ENCODE results near the gene GTF2H4.
"Not testable (repeated sequence)": the region's sequence is repeated elsewhere in the genome, so short reads cannot be mapped to it uniquely, and the experiment has no call there.

The GTF2H4 gene

DNA sequence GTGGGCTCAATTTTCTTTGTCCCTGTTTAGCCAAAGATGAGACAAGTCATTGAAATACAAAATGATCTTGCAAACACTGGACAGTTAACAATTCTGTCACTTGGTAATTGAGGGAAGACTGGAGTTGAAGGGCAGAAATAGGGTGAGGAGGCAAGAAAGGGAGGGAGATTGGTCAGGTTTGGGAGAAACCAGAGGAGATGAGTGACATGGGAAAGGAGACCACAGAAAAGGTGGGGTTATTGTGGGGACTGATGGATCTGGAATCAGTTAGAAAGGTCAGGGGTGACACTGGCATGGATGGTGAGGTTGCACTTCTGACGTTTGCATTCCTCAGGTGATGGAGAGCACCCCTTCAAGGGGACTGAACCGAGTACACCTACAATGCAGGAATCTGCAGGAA lies 693 bp downstream of the GTF2H4 start:
- DNase-seq (ENCODE audit: low read depth): no peak
- peak overlapping the region; percentile 97 for H3K4me3 ChIP-seq (ENCODE audit: low read length)
- TF ChIP-seq, protein P1, sequence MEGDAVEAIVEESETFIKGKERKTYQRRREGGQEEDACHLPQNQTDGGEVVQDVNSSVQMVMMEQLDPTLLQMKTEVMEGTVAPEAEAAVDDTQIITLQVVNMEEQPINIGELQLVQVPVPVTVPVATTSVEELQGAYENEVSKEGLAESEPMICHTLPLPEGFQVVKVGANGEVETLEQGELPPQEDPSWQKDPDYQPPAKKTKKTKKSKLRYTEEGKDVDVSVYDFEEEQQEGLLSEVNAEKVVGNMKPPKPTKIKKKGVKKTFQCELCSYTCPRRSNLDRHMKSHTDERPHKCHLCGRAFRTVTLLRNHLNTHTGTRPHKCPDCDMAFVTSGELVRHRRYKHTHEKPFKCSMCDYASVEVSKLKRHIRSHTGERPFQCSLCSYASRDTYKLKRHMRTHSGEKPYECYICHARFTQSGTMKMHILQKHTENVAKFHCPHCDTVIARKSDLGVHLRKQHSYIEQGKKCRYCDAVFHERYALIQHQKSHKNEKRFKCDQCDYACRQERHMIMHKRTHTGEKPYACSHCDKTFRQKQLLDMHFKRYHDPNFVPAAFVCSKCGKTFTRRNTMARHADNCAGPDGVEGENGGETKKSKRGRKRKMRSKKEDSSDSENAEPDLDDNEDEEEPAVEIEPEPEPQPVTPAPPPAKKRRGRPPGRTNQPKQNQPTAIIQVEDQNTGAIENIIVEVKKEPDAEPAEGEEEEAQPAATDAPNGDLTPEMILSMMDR (IDR thresholded peaks at IDR 0.05; ENCODE audit: insufficient read depth, low read depth, low read length, missing control alignments): no peak

- not testable (repeated sequence) for H3K4me3 ChIP-seq (ENCODE audit: low read length); DNase-seq (ENCODE audit: low read depth)
Measured at GRCh38 chr6:30910473-30910872, 2.5 kb downstream of the GTF2H4 start.

DNA sequence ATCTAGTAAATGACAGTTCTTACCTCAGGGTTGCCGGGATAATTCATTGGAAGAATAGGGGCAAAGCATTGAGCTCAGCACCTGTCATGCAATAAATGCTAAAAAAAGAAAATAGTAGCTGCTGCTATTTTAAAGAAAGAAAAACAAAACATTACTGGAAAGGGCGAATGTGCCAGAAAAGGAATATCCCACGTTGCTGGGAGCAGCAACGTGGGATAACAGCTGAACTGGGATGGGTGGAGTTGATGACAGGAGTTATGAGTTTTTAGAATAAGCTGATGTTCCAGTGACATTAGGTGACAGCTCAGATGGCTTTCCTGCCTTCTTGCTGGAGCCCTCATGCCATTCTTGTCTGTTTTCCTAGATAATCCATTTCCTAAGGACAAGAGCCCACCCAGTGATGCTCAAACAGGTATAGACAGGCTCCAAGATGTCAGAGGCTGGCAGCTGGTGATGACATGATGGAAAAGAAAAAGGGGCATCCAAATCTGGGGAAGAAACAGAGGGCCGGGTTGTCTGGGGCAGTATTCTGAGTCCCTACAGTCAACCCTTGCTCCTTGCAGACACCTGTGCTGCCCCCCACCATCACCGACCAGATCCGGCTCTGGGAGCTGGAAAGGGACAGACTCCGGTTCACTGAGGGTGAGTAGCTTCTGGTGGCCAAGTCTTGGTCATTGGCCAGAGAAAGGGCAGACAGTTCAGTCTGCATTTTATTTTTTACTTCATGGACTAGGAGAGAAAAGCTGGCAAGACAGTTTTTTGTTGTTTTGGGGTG lies 4.9 kb downstream of the GTF2H4 start:
- TF ChIP-seq, protein P1 (IDR thresholded peaks at IDR 0.05; ENCODE audit: insufficient read depth, low read depth, low read length, missing control alignments): no peak
- H3K4me3 ChIP-seq (ENCODE audit: low read length): no peak overlapping the region
- DNase-seq (ENCODE audit: low read depth): no peak

DNA sequence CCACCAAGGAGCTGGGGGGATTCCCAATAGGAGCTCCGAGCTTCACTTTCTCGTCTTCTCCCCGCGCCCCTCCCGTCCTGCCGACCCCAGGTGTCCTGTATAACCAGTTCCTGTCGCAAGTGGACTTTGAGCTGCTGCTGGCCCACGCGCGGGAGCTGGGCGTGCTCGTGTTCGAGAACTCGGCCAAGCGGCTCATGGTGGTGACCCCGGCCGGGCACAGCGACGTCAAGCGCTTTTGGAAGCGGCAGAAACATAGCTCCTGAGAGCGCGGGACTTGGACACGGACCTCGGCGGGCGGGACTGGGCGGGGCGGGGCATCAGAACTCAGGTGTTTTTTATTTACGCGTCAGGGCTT lies 5.7 kb downstream of the GTF2H4 start:
- TF ChIP-seq, protein P1 (IDR thresholded peaks at IDR 0.05; ENCODE audit: insufficient read depth, low read depth, low read length, missing control alignments): no peak
- DNase-seq (ENCODE audit: low read depth): no peak
- peak overlapping the region; percentile 29 for H3K4me3 ChIP-seq (ENCODE audit: low read length)

DNA sequence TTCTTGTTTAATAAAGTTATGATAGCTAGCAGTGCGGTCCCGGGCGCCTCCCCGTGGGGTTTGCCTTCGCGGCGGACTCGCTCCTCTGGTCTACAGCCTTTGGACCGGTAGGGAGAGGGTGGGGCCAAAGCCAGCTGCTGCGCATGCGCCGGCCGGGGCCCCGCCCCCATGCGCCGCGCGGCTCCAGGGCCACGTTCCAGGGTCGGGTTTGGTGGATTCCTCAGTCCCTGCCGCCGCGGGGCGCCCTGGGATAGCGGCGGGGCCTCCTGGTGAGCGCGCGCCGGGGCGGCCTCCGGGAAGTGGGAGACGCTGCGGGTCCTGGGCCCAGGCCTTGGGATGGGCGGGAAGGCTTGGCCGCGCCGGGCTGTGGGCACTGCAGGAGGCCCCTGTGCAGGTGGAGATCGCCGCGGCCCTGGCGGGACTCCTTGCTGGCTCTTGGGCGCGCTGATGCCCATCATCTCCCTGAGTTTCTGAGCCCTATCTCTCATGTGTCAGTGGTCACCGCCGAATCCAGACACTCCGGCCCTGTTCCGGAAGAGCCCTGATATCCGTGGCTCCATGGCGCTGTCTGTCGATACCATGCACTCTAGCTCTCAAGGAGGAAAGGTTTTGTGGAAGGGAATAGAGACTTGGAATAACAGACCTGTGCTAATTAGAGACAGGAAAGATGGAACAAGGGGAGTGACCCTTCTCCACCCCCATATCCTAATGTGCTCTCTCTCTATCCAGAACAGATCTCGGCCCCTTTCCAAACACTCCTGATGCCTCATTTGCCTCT lies 6.3 kb downstream of the GTF2H4 start, which contains the start of gene VARS2:
VARS2 (plus strand) TSS at position 163 of the 778 bp plus-strand sequence; CDS start at position 762, 599 bp downstream.
- peak within 1 kb of the TSS; percentile 48 for H3K4me3 ChIP-seq (ENCODE audit: low read length)
- peak; percentile 94 for DNase-seq (ENCODE audit: low read depth)
- TF ChIP-seq, protein P1 (IDR thresholded peaks at IDR 0.05; ENCODE audit: insufficient read depth, low read depth, low read length, missing control alignments): peak; percentile 53

- TF ChIP-seq, protein P1 (IDR thresholded peaks at IDR 0.05; ENCODE audit: insufficient read depth, low read depth, low read length, missing control alignments): no peak
- H3K4me3 ChIP-seq (ENCODE audit: low read length): peak overlapping the region; percentile 48
- no peak for DNase-seq (ENCODE audit: low read depth)
Measured at GRCh38 chr6:30914854-30915590, 7.0 kb downstream of the GTF2H4 start.

- TF ChIP-seq, protein P1 (IDR thresholded peaks at IDR 0.05; ENCODE audit: insufficient read depth, low read depth, low read length, missing control alignments): peak; percentile 79
- no peak overlapping the region for H3K4me3 ChIP-seq (ENCODE audit: low read length)
- peak; percentile 74 for DNase-seq (ENCODE audit: low read depth)
Measured at GRCh38 chr6:30915591-30915946, 7.6 kb downstream of the GTF2H4 start.

All from epithelial cell of esophagus (primary cell).